ENCODE results near the gene MGLL. TPM values are rescaled to one million over a fixed set of nuclear protein-coding genes. Genes with fewer than 3 reads are reported as not detected.

Gene MGLL
- total RNA-seq, 1 donor: 18.1 TPM

DNA sequence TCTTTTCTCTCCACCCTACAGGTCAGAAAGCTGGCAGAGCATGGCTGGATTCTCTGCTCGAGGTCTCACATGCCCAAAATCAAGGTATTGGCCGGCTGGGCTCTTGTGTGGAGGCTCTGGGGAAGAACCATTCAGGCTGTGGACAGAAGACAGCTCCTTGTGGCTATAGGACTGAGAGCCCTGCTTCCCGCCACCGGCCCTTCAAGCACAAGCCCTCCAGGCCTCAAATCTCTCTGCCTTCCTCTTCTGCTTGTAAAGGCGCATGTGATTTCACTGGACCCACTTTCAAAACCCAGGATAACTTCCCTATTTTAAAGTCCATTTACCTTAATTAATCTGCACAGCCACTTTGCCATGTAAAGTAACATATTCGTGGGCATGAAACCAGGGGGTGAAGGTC, 36.2 kb upstream of the MGLL start:
- H3K27ac ChIP-seq (ENCODE audit: low read depth, low read length): no peak overlapping the region
- DNase-seq (ENCODE audit: insufficient read length, low spot score, missing footprints): no peak
- H3K9me3 ChIP-seq (ENCODE audit: low read depth, low read length): no peaks in the 10 kb centered on the region
- H2AFZ ChIP-seq (ENCODE audit: low read length): no peak overlapping the region
- no peaks in the 10 kb centered on the region for H3K79me2 ChIP-seq (ENCODE audit: insufficient read depth, low read length)
- no peaks in the 10 kb centered on the region for H4K20me1 ChIP-seq (ENCODE audit: insufficient read depth, low read length)
- no peaks in the 10 kb centered on the region for H3K36me3 ChIP-seq (ENCODE audit: insufficient read depth, low read length)
- TF ChIP-seq, protein P1, sequence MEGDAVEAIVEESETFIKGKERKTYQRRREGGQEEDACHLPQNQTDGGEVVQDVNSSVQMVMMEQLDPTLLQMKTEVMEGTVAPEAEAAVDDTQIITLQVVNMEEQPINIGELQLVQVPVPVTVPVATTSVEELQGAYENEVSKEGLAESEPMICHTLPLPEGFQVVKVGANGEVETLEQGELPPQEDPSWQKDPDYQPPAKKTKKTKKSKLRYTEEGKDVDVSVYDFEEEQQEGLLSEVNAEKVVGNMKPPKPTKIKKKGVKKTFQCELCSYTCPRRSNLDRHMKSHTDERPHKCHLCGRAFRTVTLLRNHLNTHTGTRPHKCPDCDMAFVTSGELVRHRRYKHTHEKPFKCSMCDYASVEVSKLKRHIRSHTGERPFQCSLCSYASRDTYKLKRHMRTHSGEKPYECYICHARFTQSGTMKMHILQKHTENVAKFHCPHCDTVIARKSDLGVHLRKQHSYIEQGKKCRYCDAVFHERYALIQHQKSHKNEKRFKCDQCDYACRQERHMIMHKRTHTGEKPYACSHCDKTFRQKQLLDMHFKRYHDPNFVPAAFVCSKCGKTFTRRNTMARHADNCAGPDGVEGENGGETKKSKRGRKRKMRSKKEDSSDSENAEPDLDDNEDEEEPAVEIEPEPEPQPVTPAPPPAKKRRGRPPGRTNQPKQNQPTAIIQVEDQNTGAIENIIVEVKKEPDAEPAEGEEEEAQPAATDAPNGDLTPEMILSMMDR (IDR thresholded peaks at IDR 0.05; ENCODE audit: extremely low read depth, low read depth, low read length): no peak
- H3K27me3 ChIP-seq (ENCODE audit: insufficient read depth, low read length): peaks cover 18% of the 10 kb centered on the region
- no peak overlapping the region for H3K4me2 ChIP-seq (ENCODE audit: insufficient read depth, low read length)
- H3K4me1 ChIP-seq (ENCODE audit: insufficient read depth, low read length): no peaks in the 10 kb centered on the region
- H3K4me3 ChIP-seq (ENCODE audit: insufficient read depth, low read length): no peak overlapping the region

DNA sequence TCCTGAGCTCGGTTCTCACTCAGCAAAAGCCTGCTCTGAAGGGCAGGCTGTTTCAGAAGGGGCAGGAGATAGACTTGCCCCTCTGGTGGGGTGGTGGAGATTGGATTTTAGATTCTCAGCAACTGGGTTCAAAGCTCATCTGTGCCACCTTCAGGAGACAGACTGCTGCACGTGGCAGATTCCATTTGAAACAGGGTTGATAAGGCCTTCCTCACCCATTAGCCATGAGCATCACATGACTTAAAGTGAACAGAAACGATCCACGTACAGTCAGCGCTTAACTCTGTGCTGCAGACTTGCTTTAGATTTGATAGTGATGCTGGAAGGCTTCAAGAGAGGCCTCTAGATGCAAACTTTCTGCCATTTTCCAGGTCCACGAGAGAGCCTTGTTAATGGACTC, 35.0 kb upstream of the MGLL start:
- TF ChIP-seq, protein P1 (IDR thresholded peaks at IDR 0.05; ENCODE audit: extremely low read depth, low read depth, low read length): peak; percentile 31
- no peak overlapping the region for H3K4me3 ChIP-seq (ENCODE audit: insufficient read depth, low read length)
- no peaks in the 10 kb centered on the region for H3K36me3 ChIP-seq (ENCODE audit: insufficient read depth, low read length)
- H3K27me3 ChIP-seq (ENCODE audit: insufficient read depth, low read length): peaks cover 18% of the 10 kb centered on the region
- H3K9me3 ChIP-seq (ENCODE audit: low read depth, low read length): no peaks in the 10 kb centered on the region
- no peaks in the 10 kb centered on the region for H3K79me2 ChIP-seq (ENCODE audit: insufficient read depth, low read length)
- H4K20me1 ChIP-seq (ENCODE audit: insufficient read depth, low read length): no peaks in the 10 kb centered on the region
- H2AFZ ChIP-seq (ENCODE audit: low read length): no peak overlapping the region
- H3K4me2 ChIP-seq (ENCODE audit: insufficient read depth, low read length): no peak overlapping the region
- no peaks in the 10 kb centered on the region for H3K4me1 ChIP-seq (ENCODE audit: insufficient read depth, low read length)
- DNase-seq (ENCODE audit: insufficient read length, low spot score, missing footprints): no peak
- H3K27ac ChIP-seq (ENCODE audit: low read depth, low read length): no peak overlapping the region

DNA sequence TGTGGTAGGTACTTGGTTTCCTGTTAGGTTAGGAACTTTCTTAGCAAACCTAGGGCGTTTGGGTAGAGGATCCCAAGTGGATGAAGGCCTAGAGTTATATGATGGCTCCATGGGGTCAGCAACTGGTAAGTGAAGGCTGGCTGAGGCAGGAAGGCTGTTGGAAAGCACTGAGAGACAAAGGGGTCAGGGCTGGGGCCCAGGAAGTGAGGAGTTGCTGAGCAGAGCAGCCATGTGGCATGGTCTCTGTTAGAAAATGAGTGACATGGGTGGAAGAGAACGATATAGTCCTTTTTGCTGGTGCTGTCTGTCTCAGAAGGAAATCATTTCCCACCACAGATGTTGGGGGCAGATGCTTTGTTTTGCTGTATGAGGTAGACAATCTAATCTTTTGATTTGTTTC, 34.5 kb upstream of the MGLL start:
- no peak overlapping the region for H3K4me3 ChIP-seq (ENCODE audit: insufficient read depth, low read length)
- H3K4me1 ChIP-seq (ENCODE audit: insufficient read depth, low read length): no peaks in the 10 kb centered on the region
- no peaks in the 10 kb centered on the region for H3K79me2 ChIP-seq (ENCODE audit: insufficient read depth, low read length)
- H2AFZ ChIP-seq (ENCODE audit: low read length): peak overlapping the region; percentile 9
- no peak for DNase-seq (ENCODE audit: insufficient read length, low spot score, missing footprints)
- H3K36me3 ChIP-seq (ENCODE audit: insufficient read depth, low read length): no peaks in the 10 kb centered on the region
- TF ChIP-seq, protein P1 (IDR thresholded peaks at IDR 0.05; ENCODE audit: extremely low read depth, low read depth, low read length): no peak
- H3K27me3 ChIP-seq (ENCODE audit: insufficient read depth, low read length): peaks cover 18% of the 10 kb centered on the region
- no peaks in the 10 kb centered on the region for H4K20me1 ChIP-seq (ENCODE audit: insufficient read depth, low read length)
- no peaks in the 10 kb centered on the region for H3K9me3 ChIP-seq (ENCODE audit: low read depth, low read length)
- H3K27ac ChIP-seq (ENCODE audit: low read depth, low read length): no peak overlapping the region
- no peak overlapping the region for H3K4me2 ChIP-seq (ENCODE audit: insufficient read depth, low read length)

DNA sequence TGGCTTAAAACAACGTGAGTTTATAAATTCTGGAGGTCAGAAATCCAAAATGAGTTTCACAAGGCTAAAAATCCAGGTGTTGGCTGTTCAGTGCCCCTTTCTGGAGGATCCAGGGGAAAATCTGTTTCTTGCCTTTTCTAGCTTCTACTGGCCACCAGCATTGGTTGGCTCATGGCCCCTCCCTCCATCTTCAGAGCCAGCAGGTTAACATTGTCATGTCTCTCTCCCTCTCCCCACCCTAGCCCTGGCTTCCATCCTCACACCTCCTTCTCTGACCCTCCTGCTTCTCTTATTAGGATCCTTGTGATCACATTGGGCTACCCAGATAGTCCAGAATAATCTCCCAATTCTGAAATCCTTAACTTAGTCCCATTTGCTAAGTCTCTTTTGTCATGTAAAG, 32.9 kb upstream of the MGLL start:
- Histone ChIP-seq H3K27me3 (ENCODE audit: insufficient read depth, low read length) (peaks cover 8% of the 10 kb centered on the region), H3K9me3 (ENCODE audit: low read depth, low read length) (no peaks in the 10 kb centered on the region), H3K79me2 (ENCODE audit: insufficient read depth, low read length) (no peaks in the 10 kb centered on the region), H3K27ac (ENCODE audit: low read depth, low read length) (no peak overlapping the region), H2AFZ (ENCODE audit: low read length) (no peak overlapping the region), H3K36me3 (ENCODE audit: insufficient read depth, low read length) (no peaks in the 10 kb centered on the region), H4K20me1 (ENCODE audit: insufficient read depth, low read length) (no peaks in the 10 kb centered on the region), H3K4me1 (ENCODE audit: insufficient read depth, low read length) (no peaks in the 10 kb centered on the region), H3K4me2 (ENCODE audit: insufficient read depth, low read length) (no peak overlapping the region), H3K4me3 (ENCODE audit: insufficient read depth, low read length) (no peak overlapping the region)
- DNase-seq (ENCODE audit: insufficient read length, low spot score, missing footprints): no peak
- TF ChIP-seq, protein P1 (IDR thresholded peaks at IDR 0.05; ENCODE audit: extremely low read depth, low read depth, low read length): no peak
